AG09309 (cell line): Measurements from ENCODE around the gene MZF1.
A peak's percentile ranks its signal among the peaks of the same experiment; 100 is the strongest.
"Not testable (repeated sequence)": the region's sequence is repeated elsewhere in the genome, so short reads cannot be mapped to it uniquely, and the experiment has no call there.

Experiments
- DNase-seq: peaks from one replicate; pipeline ENCODE4 v3.0.0-alpha.2; 2010; ENCODE audit warnings: low read depth
- H3K4me3 ChIP-seq: 2 replicates; pipeline ENCODE4 v1.5.1; 2011; ENCODE audit warnings: mild to moderate bottlenecking, low read depth, low read length, moderate library complexity; ENCODE audit not compliant: control insufficient read depth
- CTCF ChIP-seq: IDR thresholded peaks from 2 replicates; pipeline ENCODE4 v1.5.1; 2011; ENCODE audit warnings: mild to moderate bottlenecking, low read depth, low read length, inconsistent platforms; ENCODE audit not compliant: insufficient read depth, control insufficient read depth; ENCODE audit errors: missing control alignments

Gene MZF1

GRCh38 chr19:58572818-58573657 is at the start of gene MZF1:
TSS of gene MZF1 (minus strand) at chr19:58573335. CDS start at chr19:58571389, 1,946 bp downstream.
- peak; percentile 100 for DNase-seq
- H3K4me3 ChIP-seq: peak within 1 kb of the TSS; percentile 58
- peak; percentile 29 for TF ChIP-seq CTCF

GRCh38 chr19:58607213-58607612 is 34.1 kb upstream of the MZF1 start:
- not testable (repeated sequence) for DNase-seq, H3K4me3 ChIP-seq

GRCh38 chr19:58606251-58606896 is 33.2 kb upstream of the MZF1 start:
- H3K4me3 ChIP-seq, DNase-seq: not testable (repeated sequence)
- TF ChIP-seq CTCF: peak; percentile 23

- DNase-seq: no peak
- no peak overlapping the region for H3K4me3 ChIP-seq
- TF ChIP-seq CTCF: no peak
Measured at GRCh38 chr19:58586133-58586765, 13.1 kb upstream of the MZF1 start.

GRCh38 chr19:58585442-58586132 is 12.5 kb upstream of the MZF1 start:
- no peak for TF ChIP-seq CTCF

GRCh38 chr19:58584498-58585441 is 11.6 kb upstream of the MZF1 start:
- DNase-seq: no peak
- no peak overlapping the region for H3K4me3 ChIP-seq
- TF ChIP-seq CTCF: no peak

More at GRCh38 chr19:58585442-58586132, 12.5 kb upstream of the MZF1 start:
- DNase-seq: no peak
- H3K4me3 ChIP-seq: no peak overlapping the region
